Measurements from ENCODE around the gene RBMS3.

The RBMS3 gene

DNA sequence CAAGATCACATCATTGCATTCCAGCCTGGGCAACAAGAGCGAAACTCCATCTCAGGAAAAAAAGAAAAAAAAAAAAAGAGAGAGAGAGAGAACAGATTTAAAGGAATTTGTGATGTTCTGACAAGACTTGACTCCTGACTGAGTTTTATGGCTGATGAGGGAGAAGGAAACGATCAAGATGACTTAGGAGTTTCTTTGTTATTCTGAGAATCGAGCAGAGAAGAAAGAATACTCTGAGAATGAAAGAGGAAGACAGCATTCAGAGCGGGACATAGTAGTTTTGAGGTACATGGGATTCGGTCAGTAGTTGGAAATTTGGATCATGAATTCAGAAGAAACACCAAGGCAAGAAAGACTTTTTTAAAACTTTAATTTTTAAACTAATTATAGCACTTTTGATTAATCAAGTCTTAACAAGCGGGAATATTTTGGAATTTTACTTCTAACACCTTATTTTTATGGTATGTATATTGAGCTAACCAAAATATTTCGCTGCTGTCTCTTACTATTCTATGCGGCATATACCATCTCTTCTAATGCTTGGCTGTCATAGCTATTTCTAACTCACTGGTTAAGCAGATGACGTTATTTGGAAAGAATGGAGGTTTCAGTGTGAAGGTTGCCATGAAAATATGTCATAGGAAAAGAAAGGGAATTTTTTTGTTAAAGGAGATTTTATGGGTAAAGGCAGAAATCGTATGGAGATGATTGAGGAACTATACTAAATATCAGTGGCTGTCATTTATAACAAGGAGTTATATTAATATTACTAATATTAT lies 644.1 kb downstream of the RBMS3 start:
- H3K4me1 Mint-ChIP-seq (ENCODE audit: low read depth), result no peaks in the 10 kb centered on the region
- no peak overlapping the region for H3K4me3 Mint-ChIP-seq
- no peak overlapping the region for H3K27ac Mint-ChIP-seq
- no peaks in the 10 kb centered on the region for H3K9me3 Mint-ChIP-seq
- no peak for DNase-seq
- H3K27me3 Mint-ChIP-seq, result peaks cover 6% of the 10 kb centered on the region
- H3K36me3 Mint-ChIP-seq (ENCODE audit: low read depth), result no peaks in the 10 kb centered on the region

DNA sequence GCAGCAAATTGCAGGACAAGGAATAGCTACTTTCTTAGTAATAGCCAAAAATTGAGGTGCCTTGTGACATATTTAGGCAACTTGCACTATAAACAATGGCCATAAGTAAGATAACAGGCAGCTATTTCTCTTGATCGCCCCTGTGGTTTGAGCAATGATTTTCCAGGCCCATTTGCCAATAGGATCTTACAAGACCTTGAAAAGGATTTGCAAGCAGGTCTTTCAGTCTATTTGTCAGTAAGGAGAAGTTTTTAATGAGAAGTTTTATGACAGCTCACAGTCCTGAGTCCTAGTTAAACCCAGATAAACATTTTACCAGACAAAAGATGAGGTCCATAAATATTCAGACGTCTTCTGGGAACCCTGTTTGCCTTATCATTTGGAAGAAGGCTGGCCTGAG lies 645.5 kb downstream of the RBMS3 start:
- Mint-ChIP-seq H3K27me3 (peaks cover 11% of the 10 kb centered on the region), H3K36me3 (ENCODE audit: low read depth) (no peaks in the 10 kb centered on the region), H3K4me3 (no peak overlapping the region), H3K27ac (no peak overlapping the region), H3K9me3 (no peaks in the 10 kb centered on the region), H3K4me1 (ENCODE audit: low read depth) (no peaks in the 10 kb centered on the region)
- DNase-seq, result no peak

DNA sequence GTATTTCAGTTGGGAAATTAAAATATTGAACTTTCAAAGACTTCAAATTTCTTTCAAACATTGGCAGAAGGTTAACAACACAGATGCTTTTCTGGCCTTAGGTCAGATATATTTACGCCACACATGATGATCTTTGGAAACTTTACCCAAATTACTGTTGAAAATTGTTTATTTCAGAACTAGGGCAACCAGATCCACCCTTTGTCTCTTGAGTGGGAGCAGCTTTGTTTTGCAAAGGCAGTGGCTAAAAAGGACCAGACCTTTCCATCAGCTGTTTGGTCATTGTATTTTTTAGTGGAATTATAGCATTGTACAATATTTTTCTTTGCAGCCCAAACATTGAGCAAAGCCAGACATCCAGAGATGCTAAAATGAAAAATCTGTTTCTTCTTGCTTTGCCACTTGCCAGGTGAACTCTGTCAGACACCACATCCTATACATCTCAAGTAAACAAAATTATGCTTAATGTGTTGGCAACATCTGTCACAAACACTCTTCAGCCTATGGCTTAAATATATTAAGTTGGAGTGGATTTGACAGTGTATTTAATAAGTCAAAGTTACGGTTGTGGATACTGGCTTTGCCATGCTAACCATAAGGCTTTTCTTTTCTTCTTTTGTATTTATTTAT lies 651.9 kb downstream of the RBMS3 start:
- H3K9me3 Mint-ChIP-seq, result no peaks in the 10 kb centered on the region
- no peak for DNase-seq
- H3K27me3 Mint-ChIP-seq, result peaks cover 22% of the 10 kb centered on the region
- H3K27ac Mint-ChIP-seq, result no peak overlapping the region
- no peaks in the 10 kb centered on the region for H3K36me3 Mint-ChIP-seq (ENCODE audit: low read depth)
- H3K4me3 Mint-ChIP-seq, result no peak overlapping the region
- peaks cover 11% of the 10 kb centered on the region for H3K4me1 Mint-ChIP-seq (ENCODE audit: low read depth)

DNA sequence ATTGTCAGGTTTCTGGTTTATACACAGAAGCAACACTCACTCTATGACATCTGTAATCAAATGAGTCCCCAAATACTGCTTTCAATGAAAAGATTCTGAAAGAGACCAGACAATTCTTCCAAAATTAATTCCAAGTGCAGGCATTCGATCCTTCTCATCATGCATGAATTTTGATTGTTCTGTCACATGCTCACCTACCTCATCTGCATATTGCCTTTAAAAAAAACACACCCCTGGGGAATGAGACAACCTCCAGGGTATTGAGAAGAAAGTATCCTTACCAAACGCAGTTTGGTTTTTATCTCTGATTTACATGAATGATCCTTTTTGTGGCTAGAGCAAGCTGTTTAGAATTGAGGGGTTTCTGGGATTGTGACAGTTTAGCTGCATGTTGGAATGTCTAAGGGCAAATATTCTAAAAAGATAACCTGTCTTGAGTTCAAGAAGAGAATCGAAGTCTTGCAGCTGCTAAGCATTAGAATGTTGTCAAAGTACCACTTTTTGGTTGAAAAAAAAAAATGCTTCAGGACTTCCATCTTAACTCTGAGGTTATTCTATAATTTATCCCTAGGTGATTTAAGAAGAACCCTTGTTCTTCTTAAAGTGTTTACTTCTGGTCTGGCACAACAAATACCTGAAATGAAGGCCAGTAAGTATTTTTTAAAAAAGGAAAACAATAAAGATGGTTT lies 653.1 kb downstream of the RBMS3 start:
- Mint-ChIP-seq H3K36me3 (ENCODE audit: low read depth) (no peaks in the 10 kb centered on the region), H3K4me1 (ENCODE audit: low read depth) (peaks cover 11% of the 10 kb centered on the region), H3K4me3 (no peak overlapping the region), H3K27me3 (peaks cover 23% of the 10 kb centered on the region), H3K27ac (no peak overlapping the region), H3K9me3 (no peaks in the 10 kb centered on the region)
- no peak for DNase-seq

DNA sequence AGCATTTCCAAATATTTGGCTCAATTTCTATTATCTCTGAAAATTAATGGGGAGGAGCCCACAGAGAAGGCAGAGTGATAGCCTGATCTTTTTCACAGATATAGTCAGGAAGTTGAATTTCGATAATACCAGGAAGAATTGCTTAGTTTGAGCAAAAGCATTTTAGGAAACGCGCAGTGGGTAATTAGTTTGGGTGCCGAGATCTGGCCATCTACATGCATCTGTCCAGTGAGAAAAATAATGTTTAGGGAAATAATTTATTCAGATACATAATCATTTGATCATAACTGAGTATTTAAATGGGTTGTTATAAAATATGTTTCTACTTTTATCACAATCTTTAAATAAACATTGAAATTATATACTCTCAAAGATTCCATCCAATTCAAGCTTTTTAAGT lies 653.9 kb downstream of the RBMS3 start:
- Mint-ChIP-seq H3K4me1 (ENCODE audit: low read depth) (peaks cover 11% of the 10 kb centered on the region), H3K9me3 (no peaks in the 10 kb centered on the region), H3K27me3 (peaks cover 27% of the 10 kb centered on the region), H3K4me3 (no peak overlapping the region), H3K36me3 (ENCODE audit: low read depth) (no peaks in the 10 kb centered on the region), H3K27ac (no peak overlapping the region)
- DNase-seq, result no peak

DNA sequence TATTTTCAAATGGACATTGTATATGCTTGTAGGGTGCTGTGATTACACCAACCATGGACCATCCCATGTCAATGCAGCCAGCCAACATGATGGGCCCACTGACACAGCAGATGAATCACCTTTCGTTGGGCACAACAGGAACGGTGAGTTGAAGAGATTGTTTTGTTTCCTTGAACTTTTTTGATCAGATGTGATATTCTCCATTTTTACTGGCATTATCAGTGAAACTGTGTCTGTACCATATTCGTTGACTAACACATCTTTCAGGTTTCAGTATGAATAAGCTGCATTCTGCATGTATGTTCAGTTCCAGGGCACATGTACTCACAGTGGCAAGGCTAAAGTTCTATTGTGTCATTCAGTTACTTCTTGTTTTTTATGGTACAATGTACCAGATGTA lies 655.2 kb downstream of the RBMS3 start:
- Mint-ChIP-seq H3K27me3 (peaks cover 29% of the 10 kb centered on the region), H3K4me3 (no peak overlapping the region), H3K27ac (no peak overlapping the region), H3K9me3 (no peaks in the 10 kb centered on the region), H3K36me3 (ENCODE audit: low read depth) (no peaks in the 10 kb centered on the region), H3K4me1 (ENCODE audit: low read depth) (peaks cover 11% of the 10 kb centered on the region)
- no peak for DNase-seq

DNA sequence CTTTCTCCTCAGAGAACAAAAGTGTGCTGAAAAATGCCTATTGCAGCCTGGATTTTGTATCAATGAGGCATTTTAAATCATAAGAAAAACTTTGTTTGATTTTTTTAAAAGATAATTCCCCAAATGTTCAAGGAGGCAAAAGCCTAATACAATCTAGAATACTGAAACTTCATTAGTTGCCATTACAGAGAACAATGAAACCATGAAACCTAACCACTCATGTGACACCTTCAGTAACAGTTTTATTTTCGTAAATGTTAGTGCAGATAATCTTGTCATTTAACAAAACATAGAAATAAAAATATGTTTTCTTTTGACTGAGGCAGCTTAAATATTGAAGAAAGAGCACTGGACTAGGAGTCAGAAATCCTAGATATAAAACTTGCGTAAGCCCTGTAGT lies 655.9 kb downstream of the RBMS3 start:
- no peak for DNase-seq
- Mint-ChIP-seq H3K9me3 (no peaks in the 10 kb centered on the region), H3K36me3 (ENCODE audit: low read depth) (no peaks in the 10 kb centered on the region), H3K4me3 (no peak overlapping the region), H3K27me3 (peaks cover 24% of the 10 kb centered on the region), H3K4me1 (ENCODE audit: low read depth) (peaks cover 11% of the 10 kb centered on the region), H3K27ac (no peak overlapping the region)

DNA sequence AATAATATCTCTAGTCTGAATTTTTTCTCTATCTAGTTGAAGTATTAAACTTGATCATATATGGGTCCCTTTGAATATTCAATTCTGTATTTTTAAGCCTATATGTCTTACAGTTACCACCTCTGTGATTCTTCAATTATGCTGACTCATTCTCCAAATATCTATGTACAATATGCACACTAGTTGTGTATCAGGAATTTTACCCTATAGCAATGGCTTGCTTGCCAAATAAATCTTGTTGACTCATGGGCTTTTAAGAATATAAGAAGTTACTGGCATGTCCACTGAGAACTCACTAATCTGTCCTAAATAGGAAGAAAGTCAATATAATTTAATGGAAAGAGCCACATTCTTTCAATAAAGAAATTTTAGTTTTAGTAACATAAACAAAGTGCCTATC lies 656.3 kb downstream of the RBMS3 start:
- H3K27me3 Mint-ChIP-seq, result peaks cover 24% of the 10 kb centered on the region
- peaks cover 11% of the 10 kb centered on the region for H3K4me1 Mint-ChIP-seq (ENCODE audit: low read depth)
- DNase-seq, result no peak
- H3K9me3 Mint-ChIP-seq, result no peaks in the 10 kb centered on the region
- H3K36me3 Mint-ChIP-seq (ENCODE audit: low read depth), result no peaks in the 10 kb centered on the region
- H3K27ac Mint-ChIP-seq, result no peak overlapping the region
- H3K4me3 Mint-ChIP-seq, result no peak overlapping the region

DNA sequence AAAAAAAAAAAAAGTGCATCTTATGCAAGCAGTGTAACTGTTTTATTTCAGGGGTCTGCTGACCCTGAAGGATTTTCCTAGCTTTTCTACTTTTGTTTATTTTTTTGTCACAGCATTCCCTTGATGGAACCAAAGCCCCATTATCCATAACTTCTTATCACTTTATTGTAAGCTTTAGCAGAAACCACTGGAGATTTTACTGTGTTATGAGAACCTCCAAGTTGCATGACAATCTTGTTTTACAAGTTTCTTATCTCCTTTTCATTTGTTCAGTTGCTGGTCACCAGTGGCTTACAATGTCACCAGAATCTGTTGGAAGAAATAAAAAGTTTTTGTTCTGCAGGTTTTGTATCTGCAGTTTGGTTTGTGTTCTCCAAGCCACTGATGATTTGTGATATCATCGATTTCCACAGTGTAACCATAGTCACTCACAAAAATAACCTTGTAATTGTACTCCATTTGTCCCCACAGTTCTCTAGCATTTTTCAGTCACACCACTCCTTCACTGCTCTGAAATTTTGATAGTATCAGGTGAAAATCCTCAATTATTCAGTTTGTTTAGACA lies 660.0 kb downstream of the RBMS3 start:
- Mint-ChIP-seq H3K4me3 (no peak overlapping the region), H3K27ac (no peak overlapping the region), H3K4me1 (ENCODE audit: low read depth) (peaks cover 11% of the 10 kb centered on the region), H3K27me3 (peaks cover 13% of the 10 kb centered on the region), H3K9me3 (no peaks in the 10 kb centered on the region), H3K36me3 (ENCODE audit: low read depth) (no peaks in the 10 kb centered on the region)
- DNase-seq, result no peak

DNA sequence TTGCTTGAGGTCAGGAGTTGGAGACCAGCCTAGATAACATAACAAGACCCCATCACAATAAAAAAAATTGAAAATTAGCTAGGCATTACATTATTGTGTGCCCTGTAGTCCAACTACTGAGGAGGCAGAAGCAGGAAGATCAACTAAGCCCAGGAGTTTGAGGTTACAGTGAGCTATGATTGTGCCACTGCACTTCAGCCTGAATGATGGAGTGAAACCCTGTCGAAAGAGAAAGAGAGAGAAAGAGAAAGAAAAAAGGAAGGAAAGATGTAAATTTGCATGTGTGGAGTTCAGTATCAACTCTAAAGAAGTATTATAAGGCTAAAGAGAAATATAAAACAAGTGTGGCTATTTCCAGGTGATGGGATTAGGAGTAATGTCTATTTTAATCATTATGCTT lies 661.4 kb downstream of the RBMS3 start:
- H3K36me3 Mint-ChIP-seq (ENCODE audit: low read depth), result no peaks in the 10 kb centered on the region
- peaks cover 11% of the 10 kb centered on the region for H3K27me3 Mint-ChIP-seq
- no peaks in the 10 kb centered on the region for H3K4me1 Mint-ChIP-seq (ENCODE audit: low read depth)
- no peaks in the 10 kb centered on the region for H3K9me3 Mint-ChIP-seq
- no peak for DNase-seq
- no peak overlapping the region for H3K4me3 Mint-ChIP-seq
- no peak overlapping the region for H3K27ac Mint-ChIP-seq

DNA sequence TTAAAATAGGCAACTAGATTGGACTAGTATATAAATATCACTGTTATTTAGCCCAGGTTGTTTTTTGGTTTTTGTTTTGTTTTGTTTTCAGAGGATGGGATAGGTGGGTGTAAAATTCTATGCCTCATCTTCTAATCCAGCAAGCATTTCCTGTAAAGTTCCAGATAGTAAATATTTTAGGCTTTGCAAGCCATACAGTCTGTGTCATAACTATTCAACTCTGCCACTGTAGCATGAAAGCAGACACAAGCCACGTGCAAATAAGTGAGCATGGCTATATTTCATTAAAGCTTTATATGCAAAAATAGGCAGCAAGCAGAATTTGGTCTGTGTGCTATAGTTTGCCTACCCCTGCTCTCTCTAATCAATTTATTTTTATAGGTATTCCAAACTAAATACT lies 668.3 kb downstream of the RBMS3 start:
- DNase-seq, result no peak
- Mint-ChIP-seq H3K4me1 (ENCODE audit: low read depth) (no peaks in the 10 kb centered on the region), H3K36me3 (ENCODE audit: low read depth) (no peaks in the 10 kb centered on the region), H3K27ac (no peak overlapping the region), H3K27me3 (no peaks in the 10 kb centered on the region), H3K4me3 (no peak overlapping the region), H3K9me3 (no peaks in the 10 kb centered on the region)

DNA sequence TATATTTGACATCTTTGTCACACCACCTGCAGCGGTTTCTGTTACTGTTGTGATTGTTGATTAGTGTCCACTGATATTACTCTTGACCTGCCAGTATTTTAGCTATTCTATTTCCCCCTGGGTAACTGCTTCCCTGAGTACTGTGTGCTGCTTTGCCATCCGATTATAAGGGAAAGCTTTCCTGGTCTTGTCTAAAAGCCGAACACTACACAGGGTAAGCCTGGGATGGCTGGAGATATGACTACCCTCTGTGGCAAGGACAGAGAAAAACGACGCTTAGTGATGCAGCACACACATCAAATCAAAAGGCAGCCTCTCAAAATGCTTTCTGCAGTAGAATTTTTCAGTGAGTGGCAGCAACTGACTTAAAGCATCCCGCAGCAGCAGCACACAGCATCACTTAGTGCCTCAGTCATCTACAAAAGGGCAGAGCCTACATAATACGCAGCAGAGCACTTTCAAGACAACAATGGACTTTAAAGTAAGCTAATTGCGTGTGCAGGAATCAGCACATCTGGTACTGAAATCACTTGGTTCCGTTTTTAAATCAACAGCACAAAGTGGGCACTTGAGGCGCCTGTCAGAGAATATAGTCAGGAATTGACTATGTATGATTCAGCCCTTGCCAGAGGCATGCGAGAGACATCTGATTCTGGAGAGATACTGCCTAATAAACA lies 669.2 kb downstream of the RBMS3 start:
- no peaks in the 10 kb centered on the region for H3K4me1 Mint-ChIP-seq (ENCODE audit: low read depth)
- no peaks in the 10 kb centered on the region for H3K9me3 Mint-ChIP-seq
- H3K4me3 Mint-ChIP-seq, result no peak overlapping the region
- no peaks in the 10 kb centered on the region for H3K27me3 Mint-ChIP-seq
- DNase-seq, result no peak
- no peaks in the 10 kb centered on the region for H3K36me3 Mint-ChIP-seq (ENCODE audit: low read depth)
- no peak overlapping the region for H3K27ac Mint-ChIP-seq

DNA sequence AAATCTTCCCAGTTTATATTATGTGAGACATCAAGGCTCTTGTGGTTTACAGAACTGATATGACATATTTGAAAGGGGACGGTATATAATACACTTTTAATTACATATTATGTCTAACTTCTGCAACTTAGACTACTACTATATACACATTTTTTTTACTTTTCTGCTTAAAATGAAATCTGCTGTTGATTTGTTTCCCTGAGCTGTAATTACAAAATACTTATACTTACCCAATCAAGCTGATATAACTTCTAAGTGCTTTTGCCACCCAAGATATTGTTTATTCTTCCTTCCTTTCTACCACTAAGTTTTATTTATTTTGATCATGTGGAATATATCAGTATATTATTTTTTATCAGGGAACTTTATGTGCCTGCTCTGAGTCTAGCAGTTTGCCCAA lies 671.6 kb downstream of the RBMS3 start:
- no peak for DNase-seq
- H3K36me3 Mint-ChIP-seq (ENCODE audit: low read depth), result no peaks in the 10 kb centered on the region
- H3K4me1 Mint-ChIP-seq (ENCODE audit: low read depth), result no peaks in the 10 kb centered on the region
- H3K4me3 Mint-ChIP-seq, result no peak overlapping the region
- no peak overlapping the region for H3K27ac Mint-ChIP-seq
- no peaks in the 10 kb centered on the region for H3K27me3 Mint-ChIP-seq
- no peaks in the 10 kb centered on the region for H3K9me3 Mint-ChIP-seq

DNA sequence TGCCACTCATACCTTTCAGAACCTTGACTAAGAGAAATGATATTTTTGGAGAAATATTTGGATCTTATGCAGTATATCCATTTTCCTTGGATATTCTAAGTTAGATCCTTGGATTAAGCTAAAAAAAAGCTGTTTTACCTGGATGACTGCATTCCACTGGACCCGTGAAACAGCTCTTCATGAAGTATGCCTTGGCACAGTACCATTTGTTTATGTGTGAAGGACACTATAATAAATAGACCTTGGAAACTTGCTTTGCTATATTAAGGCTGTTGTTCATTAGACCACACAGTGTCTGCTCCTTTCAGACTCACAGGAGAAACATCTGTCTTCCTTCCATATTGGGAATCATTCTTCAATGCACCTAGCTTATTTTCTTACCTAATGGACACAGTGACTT lies 674.5 kb downstream of the RBMS3 start:
- H3K27me3 Mint-ChIP-seq, result no peaks in the 10 kb centered on the region
- H3K4me1 Mint-ChIP-seq (ENCODE audit: low read depth), result no peaks in the 10 kb centered on the region
- H3K9me3 Mint-ChIP-seq, result no peaks in the 10 kb centered on the region
- no peak overlapping the region for H3K4me3 Mint-ChIP-seq
- no peak overlapping the region for H3K27ac Mint-ChIP-seq
- no peaks in the 10 kb centered on the region for H3K36me3 Mint-ChIP-seq (ENCODE audit: low read depth)
- no peak for DNase-seq
